NCI-H2227 (cell line): ENCODE results near the gene PTGDS.

Source experiments
- DNase-seq: peaks from one replicate; lab custom pipeline; 2025; ENCODE audit not compliant: unreplicated experiment; lab: John Stamatoyannopoulos, UW

PTGDS gene

DNA sequence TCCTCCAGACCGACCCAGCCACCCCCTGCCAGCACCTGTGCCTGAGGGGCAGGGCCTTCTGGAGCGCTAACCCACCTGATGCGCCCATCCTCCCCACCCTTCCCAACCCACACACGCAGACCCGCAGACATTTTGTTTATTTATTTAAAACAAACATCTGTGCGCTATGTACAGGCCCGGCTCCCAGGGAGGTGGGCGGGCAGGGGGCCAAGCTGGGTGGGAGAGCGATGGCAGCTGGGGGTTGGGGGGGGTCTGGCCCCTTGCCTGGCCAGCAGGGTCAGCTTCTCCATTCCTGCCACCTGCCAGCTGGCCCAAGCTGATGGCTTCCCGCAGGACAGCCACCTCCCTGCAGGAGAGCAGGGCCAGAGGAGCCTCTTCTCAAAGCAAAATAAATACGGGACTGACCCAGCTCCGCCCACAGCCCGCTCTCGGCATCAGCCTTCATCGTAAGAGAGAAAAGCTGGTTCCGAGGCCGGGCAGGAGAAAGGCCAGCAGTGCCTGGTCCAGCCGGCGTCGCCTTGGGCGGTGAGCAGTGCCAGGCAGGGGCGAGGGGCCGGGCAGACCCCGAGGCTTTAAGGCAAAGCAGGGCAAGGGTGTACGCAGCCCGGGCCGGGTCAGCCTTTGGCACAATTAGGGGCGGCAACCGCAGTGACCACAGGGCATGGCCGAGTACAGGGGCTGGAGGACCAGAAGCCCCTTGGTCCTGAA lies 30.0 kb downstream of the PTGDS start:
- DNase-seq = no peak

DNA sequence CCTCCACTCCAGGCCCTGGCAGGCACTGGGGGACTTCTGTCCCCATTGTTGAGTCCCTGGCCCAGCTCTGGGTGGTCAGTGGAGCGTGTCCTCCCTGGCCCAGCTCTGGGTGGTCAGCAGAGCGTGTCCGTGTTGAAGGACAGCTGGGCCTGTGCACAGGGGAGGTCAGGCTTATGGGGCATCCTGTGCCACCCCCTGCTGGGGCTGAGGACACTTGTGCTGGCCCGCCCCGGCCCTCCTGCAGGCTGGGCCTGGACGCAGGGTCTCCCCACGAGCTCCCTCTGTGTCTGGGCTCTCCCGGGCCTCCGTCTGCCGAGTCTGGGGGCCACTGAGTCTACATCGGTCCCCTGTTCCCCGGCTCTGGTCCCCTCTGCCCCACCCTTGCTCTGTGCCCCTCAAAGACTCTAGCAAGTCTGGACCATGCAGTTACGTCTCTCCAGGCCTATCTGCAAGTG lies 30.5 kb downstream of the PTGDS start:
- DNase-seq = no peak

DNA sequence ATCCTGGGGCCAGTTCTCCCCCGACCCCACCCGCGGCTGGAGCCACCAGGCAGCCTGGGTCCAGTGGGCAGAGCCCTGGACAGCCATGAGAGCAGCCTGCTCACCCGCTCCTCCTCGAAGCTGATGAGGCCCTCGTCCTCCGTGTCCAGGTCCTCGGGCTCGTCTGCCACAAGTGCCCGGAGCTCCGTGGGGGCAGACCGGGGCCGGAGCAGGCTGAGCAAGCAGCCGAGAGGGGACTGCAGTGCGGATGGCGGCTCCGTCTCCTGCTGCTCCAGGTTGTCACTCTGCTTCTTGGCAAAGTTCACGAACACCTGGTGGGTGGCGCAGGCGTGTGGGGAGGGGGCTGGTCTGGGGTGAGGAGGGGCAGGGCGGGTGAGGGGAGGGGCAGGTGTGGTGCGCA lies 31.0 kb downstream of the PTGDS start:
- DNase-seq = no peak

DNA sequence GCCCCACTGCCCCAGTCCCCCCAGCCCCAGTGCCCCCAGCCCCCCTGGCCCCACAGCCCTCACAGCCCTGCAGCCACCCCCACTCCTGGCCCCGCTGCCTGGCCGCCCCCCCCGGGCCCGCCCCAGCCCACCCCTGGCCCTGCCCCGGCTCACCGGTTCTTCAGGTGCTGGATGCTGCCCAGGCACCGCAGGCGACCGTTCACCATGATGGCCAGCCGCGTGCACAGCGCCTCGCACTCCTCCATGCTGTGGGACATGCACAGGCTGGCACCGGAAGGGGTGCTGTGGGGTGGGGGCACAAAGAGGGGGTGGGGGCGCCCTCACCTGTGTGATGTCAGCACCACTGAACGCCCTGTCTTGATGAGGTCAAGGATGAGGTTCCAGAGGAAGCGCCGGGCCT lies 31.9 kb downstream of the PTGDS start:
- DNase-seq = no peak

DNA sequence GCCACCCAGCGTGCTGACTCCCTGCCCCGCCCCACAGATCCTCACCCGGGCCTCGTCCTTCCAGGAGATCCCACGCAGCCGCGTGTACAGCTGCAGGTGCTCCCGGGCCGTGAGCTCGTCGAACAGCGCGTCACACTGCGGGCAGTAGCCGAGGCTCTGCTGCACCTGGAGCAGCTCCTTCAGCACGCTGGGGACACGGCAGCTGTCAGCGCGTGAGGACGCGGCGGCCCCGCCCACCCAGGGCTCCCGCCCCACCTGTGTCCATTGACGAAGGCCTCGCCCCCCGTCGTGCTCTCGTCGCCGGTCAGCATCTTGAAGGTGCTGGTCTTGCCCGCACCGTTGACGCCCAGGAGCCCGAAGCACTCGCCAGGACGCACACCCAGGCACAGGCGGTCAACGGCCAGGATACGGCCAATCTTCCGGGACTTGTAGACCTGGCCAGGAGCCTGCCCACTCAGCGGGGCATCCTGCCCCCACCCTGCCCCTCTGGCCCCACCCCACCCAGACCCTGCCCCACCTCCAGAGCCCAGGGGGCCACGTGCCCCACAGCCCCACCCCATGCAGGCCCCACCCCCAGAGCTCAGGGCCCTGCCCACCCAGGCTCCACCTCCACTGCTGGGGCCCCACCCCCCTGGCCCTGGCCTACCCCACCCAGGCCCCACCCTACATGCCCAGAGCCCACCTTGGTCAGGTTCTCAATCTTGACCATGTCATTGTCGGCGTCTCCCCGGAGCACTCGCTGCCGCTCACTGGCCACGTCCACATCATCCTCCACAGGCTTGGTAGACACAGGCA lies 32.8 kb downstream of the PTGDS start:
- DNase-seq = no peak

DNA sequence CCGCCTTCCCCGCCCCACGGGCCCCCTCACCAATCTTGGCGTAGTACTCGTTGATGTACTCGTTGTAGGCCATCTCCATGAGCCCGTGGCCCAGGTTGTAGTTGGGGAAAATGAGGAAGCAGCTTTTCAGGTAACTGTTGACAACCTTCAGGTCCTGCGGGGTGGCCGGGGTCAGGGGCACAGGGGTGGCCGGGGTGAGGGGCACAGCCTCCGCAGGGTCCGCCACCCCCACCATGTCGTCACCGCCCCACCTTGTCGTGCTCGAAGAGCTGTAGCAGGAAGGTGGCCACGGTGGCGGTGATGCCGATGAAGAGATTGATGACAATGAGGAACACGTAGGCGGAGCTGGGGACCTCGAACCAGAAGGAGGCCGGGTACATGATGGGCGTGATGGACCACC lies 33.9 kb downstream of the PTGDS start:
- no peak for DNase-seq

DNA sequence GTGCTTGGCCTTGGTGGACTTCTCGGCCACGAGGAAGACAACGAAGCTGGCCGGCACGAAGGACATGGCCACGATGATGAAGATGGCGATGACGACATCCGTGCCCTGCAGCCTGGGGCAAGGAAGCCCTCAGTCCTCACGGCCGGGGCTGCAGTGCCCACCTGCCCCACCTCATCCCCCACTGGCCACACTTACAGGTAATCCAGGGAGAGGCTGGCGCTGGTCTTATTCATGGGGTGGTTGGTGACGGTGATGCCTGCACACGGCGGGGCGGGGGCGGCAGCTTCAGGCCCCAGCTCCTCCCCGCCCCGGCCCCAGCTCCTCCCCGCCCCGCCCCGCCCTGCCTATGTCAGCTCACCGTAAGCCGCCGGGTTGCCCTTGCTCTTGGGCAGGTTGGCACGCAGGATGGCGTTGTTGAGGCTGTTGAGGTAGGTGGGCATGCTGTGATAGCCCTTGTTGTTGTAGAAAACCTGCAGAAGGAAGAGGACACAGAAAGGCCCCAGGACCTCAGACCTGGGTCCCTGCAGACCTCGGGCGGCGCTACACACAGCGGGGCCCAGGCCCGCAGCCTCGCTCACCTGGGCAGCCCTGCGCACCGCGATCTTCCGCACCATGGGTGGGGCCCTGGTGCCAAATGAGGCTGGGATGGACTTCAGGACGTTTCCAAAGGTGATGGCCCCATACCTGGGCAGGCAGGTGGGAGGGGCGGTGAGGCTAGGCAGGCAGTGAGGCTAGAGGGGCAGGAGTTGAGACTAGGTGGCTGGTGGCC lies 34.8 kb downstream of the PTGDS start:
- DNase-seq = no peak

DNA sequence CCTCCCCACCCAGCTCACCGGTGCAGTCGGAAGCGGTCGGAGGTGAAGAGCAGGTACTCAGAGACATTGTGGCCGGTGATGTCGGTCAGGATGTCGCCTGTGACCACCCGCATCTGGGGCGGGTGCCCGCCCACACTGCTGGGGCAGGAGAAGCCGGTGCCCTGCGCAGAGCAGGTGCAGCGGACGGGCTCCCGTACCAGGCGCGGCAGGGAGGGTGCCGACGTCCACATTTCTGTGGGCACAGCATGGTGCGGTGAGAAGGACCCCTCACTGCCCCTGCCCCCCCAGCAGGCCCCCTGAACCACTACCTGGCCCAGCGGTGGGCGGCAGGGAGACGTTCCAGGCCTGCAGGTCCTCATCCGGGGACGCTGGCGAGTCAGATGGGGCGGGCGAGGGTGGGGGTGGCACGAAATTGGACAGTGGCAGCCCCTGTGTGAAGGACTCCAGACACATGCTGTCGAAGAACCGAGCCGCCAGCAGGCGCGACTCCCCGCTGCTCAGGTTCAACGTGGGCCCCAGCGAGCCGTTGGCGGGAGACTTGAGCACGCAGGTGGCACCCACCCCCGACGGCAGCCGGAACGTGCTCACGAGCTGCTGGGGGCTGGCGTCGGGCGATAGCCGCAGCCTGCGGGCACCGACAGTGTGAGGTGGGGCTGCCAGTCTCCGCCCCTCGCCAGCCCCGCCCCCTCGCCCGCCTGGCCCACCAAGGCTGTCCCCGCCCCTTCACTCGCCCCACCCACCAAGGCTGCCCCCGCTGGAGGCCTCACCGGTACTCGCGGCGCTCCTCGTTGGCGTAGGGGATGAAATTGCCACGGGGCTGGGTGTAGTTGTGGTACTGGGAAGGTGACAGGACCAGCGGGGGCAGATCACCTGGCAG lies 35.6 kb downstream of the PTGDS start:
- no peak for DNase-seq

DNA sequence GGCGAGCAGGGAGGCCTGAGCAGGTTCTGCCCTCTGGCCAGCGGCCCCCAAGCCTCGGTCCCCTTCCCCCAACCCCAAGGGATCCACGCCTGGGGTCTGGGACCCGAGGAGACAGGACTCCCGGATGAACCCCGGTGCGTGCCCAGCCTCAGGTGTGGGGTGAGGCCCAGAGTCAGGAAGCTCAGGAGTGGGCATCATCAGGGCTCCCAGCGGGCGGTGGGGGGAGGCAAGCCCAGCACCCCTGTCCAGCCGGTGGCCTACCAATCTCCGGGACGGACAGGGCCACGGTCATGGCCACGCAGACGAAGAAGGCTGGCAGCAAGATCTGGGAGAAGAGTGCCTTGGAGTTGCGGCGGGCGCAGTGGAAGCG lies 36.3 kb downstream of the PTGDS start:
- no peak for DNase-seq

DNA sequence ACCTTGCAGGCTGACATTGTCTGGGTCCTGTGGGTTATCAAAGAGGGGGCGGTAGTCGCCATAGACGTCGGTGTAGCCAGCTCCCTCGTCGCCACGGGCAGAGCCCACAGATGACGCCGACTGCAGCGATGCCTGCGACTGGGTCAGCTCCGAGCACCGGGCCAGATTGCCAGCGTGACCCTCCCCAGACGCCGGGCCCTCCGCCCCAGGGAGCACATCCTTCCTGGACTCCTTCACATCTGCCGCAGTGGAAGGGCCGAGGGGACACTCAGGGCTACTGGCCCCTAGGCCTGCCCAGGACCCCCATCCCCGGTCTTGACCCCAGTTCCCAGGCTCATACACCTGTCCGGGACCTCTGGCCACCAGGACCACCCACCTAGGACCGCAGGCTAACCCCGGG lies 36.9 kb downstream of the PTGDS start:
- no peak for DNase-seq

DNA sequence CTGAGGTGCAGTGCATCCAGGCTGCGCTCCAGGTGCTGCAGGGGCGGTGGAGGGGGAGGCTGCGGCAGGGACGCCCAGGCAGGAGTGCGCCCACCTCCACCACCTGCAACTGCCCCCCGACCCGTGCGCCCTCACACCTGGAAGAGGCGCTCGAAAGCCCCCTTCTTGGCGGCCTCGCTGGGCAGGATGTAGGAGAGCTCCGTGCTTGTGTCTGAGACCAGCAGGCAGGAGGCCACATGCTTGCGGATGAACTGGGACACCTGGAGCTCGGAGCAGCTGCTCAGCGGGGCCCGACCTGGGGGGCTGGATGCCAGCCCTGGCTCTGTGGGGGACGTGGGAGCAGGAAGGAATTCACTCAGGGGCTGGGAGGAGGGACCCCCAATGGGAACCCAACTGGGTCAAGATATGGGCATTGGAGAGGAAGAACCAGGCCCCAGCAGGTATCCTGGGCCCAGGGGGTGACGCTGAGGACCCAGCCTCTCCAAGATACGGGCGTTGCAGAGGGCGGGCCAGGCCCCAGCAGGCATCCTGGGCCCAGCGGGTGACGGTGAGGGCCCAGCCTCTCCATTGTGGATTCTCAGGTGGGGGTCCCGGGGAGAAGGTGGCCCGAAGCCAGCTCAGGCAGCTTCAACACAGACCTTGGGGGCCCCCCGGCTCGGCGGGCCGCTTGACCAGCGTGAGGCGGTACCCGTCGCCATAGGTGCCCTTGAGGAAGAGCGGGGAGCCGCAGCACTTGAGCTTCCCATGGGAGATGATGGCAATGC lies 37.7 kb downstream of the PTGDS start:
- DNase-seq = no peak

DNA sequence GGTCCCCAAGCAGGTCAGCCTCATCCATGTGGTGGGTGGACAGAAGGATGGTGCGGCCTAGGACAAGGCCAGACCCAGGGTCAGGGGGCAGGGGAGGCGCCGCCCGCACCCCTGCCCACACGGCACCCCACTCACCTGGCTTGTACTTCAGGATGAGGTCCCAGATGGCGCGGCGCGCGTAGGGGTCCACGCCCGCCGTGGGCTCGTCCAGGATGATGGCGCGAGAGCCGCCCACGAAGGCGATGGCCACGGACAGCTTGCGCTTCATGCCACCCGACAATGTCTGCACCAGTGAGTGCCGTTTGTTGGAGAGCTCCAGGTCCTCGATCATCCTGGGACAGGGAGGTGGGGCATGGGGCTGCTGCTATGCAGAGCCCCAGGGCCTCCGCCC lies 38.2 kb downstream of the PTGDS start:
- DNase-seq = no peak

DNA sequence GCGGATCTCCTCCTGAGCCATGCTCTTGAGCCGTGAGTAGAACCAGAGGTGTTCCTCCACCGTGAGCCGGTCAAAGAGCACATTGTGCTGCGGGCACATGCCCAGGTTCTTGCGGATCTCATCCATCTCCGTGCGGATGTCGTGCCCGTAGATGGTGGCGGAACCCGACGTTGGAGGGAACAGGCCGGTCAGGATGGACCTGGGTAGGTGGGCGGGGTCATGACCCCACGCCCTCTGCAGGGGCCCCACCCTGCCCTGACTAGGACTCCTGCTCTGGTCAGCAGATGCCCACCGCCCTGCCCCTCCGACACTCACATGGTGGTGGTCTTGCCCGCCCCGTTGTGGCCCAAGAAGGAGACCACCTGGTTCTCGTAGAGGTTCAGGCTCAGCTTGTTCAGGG lies 38.7 kb downstream of the PTGDS start:
- no peak for DNase-seq

DNA sequence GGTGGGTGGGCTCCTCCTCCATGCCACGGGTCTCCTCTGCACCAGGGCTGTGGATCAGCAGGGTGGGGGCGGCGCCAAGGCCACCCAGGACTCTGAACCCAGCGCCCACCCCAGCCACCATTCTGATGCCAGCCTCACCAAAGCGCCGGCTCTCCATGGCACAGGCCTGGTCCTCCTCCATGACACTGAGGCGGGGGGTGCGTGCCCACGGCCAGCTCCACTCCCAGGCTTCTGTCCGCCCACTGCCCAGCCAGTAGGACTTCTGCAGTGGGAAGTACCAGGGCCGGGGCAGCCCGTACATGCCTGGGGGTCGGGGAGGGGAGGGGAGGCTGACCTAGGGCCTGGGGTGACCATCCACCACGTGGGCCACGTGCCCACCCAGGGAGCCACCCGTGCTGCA lies 39.1 kb downstream of the PTGDS start:
- DNase-seq = no peak

DNA sequence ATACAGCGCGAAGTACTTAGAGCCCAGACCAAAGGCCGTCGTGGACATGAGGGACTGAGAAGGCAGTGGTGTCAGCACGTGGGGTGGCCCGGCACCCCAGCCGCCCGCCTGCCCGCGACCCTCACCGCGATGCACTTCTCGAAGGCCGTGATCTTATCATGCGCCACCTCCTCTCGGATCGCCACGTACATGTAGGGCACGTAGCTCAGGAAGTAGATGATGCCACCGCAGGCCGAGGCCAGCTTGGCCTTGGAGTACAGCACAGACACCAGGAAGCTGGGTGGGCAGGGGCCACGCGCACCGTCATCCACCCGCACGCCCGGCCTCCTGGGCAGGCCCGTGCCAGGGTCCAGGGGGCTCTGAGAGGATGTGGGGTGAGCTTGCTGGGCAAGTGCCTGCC lies 39.8 kb downstream of the PTGDS start:
- DNase-seq = no peak

DNA sequence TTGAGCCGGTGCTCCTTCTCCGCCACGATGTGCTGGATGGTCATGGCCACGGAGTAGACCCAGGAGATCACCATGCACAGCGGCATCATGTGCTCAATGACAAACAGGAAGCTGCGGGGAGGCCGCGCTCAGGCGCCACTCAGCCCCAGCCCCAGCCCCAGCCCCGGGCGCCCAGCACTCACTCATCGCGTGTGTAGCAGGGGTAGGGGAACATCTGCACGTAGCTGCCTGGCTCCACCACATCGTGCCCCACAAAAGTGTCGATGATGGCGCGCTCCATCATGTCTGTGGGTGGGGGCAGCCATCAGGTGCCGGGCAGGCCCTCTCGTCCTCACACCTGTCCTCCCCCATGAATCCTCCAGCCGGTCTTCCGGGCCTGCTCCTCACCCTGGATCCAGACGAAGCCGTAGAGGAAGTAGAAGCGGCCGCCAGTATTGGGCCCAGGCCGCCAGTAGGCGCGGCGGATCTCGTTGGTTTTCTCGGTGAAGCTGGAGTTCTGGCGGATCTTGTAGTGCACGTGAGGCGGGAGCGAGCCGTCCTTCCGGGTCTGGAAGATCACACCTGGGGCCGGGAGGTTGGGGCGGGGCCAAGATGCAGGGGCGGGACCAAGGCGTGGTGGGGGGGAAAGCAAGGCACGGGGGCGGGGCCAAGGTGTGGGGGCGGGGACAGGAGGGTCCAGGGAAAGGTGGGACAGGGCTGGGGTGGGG lies 40.6 kb downstream of the PTGDS start:
- DNase-seq = no peak

DNA sequence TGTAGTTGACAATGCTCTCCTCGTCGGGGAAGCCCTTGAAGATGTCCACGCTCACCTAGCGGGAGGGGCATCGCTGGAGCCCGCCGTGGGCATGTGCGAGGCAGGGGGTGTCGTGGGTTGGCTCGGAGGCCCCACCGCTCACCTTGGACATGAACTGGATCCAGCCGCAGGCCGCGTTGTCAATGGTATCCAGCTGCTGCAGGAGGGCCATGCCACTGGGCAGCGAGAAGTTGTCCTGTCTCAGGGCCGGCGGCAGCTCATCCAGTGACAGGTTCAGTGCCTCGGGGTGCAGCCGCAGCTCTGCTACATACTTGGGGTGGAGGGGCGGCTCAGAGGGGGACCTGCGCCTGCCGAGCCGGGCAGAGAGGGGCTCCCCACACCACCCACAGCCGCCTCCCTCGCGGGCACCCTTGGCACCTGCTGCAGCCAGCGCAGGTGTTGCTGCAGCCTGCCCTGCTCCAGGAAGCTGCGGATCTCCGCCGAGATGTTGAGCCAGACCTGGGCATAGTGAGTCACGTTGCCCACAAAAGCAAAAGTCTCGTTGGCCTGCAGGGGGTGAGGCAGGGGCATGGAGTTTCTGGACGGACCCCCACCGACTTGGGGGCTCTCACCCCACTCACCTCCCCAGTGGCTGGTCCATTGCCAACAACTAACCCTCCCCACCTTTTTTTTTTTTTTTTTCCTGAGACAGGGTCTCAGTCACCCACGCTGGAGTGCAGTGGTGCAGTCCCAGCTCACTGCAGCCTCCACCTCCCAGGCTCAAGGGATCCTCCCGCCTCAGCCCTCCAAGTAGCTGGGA lies 41.7 kb downstream of the PTGDS start:
- no peak for DNase-seq

DNA sequence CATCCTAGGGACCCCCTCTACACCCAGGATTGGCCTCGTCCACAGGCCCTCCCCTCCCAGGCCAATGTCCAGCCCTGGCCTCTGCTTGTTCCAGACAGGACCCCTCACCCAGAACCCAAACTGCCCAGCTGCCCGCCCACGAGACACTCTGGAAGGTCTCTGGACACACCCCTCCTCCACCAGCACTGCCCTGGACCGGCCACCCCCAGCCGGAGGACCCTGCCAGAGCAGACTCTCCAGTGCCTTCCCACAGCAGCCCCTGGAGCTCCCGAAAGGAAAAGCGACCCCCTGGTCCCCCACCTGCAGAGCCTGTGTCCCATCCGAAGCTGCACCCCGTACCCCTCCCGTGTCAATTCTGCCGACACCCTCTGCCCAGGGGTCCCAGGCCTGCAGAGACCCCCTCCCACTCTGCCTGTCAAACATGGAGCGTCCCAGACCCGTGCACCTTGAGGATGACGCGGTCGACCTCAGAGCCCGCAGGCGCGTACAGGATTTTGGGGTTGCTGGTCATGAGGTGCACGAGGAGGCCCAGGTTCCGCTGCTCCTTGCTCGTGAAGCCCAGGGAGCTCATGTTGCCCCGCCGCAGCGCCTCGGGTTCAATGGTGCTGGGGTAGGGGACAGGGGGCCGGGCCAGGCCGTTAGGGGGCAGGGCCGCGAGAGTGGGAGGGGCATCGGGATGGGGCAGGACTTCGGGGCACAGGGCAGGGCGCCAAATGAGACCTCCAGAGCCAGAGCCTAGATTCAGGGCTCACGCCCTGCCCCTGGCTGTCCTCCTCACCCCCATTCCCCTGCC lies 42.8 kb downstream of the PTGDS start:
- no peak for DNase-seq
